Tibial nerve (tissue), 4 donors: ENCODE data around the gene ZNG1A. TPM values are rescaled to one million over a fixed set of nuclear protein-coding genes. Genes with fewer than 3 reads are reported as not detected.
"Not testable (repeated sequence)": the region's sequence is repeated elsewhere in the genome, so short reads cannot be mapped to it uniquely, and the experiment has no call there.

Experiments
- DNase-seq, 2 donors: peaks; one replicate each; pipeline ENCODE4 v3.0.0-alpha.2; 2019; ENCODE audit warnings: low spot score in 2 of 2
- H3K27ac ChIP-seq, 4 donors: fragments of 200-600 bp; sonication (generic) in 3 of 4; one replicate each; pipeline ENCODE4 v1.5.1; 2017 to 2019; ENCODE audit warnings: mild to moderate bottlenecking in 1 of 4
- H3K27me3 ChIP-seq, 2 donors: fragments of 200-600 bp; sonication (generic) in 1 of 2; one replicate each; pipeline versions ENCODE4 v1.5.1 to v1.6.0; 2017 to 2019
- H3K36me3 ChIP-seq, 3 donors: fragments of 200-600 bp; sonication (generic); one replicate each; pipeline ENCODE4 v1.5.1; 2018 to 2019
- H3K4me1 ChIP-seq, 4 donors: fragments of 200-600 bp; sonication (generic) in 3 of 4; one replicate each; pipeline ENCODE4 v1.5.1; 2017 to 2019
- H3K4me3 ChIP-seq, 4 donors: fragments of 200-600 bp; sonication (generic) in 3 of 4; one replicate each; pipeline ENCODE4 v1.5.1; 2017 to 2019; ENCODE audit warnings: mild to moderate bottlenecking in 1 of 4, moderate library complexity in 1 of 4
- H3K9me3 ChIP-seq, 4 donors: fragments of 200-600 bp; sonication (generic) in 3 of 4; one replicate each; pipeline ENCODE4 v1.5.1; 2017 to 2019
- EP300 ChIP-seq, 2 donors: sonication (generic); formaldehyde crosslinking; IDR thresholded peaks; one replicate each; pipeline ENCODE4 v1.6.1; 2017; ENCODE audit warnings: antibody characterized with exemption in 2 of 2, mild to moderate bottlenecking in 1 of 2
- POLR2A ChIP-seq, 2 donors: fragments of 450-650 bp; IDR thresholded peaks; one replicate each; pipeline ENCODE4 v1.6.1; 2017; ENCODE audit warnings: antibody characterized with exemption in 2 of 2, mild to moderate bottlenecking in 2 of 2, moderate library complexity in 2 of 2
- WGBS, 2 donors: methylation state at CpG; one replicate each; pipeline ENCODE4 v1.1.5; 2018; 5-methylcytosine and 5-hydroxymethylcytosine counted together
- total RNA-seq, 4 donors: library from RNA; depleted of rRNA; stranded (reverse); fragments of >200 nt; gene quantifications; one replicate each; pipeline ENCODE4 v1.1.0, GENCODE V29; 2016
- TF ChIP-seq, protein P1 (sequence below), 5 experiments: fragments of 200-600 bp in 3 of 5; fragments of 450-650 bp in 2 of 5; sonication (generic) in 3 of 5; IDR thresholded peaks; one replicate each; pipeline ENCODE4 v1.5.1; 2016 to 2019; ENCODE audit warnings: antibody characterized with exemption in 5 of 5, mild to moderate bottlenecking in 3 of 5, moderate library complexity in 2 of 5

The ZNG1A gene
- total RNA-seq: 10 to 100 TPM; 16.1 to 31.9 (median 24.0) TPM

DNA sequence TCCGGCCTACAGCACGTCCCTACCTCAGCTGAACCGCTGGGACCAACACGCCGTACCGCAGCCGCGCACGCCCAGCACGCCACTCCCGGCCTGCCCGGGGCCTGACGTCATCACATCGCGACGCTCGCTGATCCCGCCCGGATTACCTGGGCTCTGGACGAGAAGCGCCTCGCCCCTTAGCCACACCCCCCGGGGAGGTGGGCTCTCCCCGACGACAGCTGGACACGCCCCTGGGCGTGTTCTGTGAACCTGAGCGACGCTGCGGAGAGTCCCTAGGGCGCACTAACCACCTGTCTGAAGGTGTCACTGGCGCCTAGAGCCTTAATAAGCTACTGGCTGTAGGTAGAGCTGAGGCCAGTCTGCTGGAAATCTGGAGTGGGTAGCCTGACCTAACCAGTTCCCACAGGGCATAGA, at the start of gene ZNG1A:
TSS of gene ZNG1A (minus strand) at position 87 of the 414 bp plus-strand sequence. CDS start 87 bp downstream, outside the sequence.
- H3K27me3 ChIP-seq, H3K36me3 ChIP-seq, H3K9me3 ChIP-seq, H3K4me1 ChIP-seq: not testable (repeated sequence)
- Histone ChIP-seq H3K27ac (peak within 1 kb of the TSS in 3 of 4 donors; percentile 41 to 67 (median 67)), H3K4me3 (peak within 1 kb of the TSS in 3 of 4 donors; percentile 33 to 56 (median 50))
- 0% methylated on average over 5 of the region's 32 CpGs; no CpG with 5 or more reads in 1 of the 2 donors for WGBS, 2 donors
- DNase-seq: peak in 1 of 2 donors; percentile 30

DNA sequence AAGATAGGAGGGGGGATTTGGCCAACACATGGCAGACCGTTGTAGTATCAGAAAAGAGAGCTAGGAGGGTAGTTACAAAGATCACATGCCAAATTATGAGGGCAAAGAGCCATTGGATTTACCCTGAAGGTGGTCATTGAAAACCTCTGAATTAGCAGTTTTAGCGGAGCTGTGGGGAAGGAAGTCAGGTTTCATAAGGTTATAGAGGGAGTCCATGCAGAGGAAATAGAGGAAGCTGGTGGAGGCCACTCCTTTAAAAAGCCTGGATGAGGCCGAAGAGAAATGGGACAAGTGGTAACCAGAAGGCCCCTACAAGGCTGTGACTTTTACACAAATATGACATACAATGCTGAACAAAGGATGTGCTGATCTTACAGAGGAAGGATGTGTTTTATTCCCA, 49.0 kb upstream of the ZNG1A start:
- 62 to 74% methylated on average over 3 of the region's 3 CpGs for WGBS, 2 donors
- TF ChIP-seq EP300 (IDR thresholded peaks at IDR 0.05): no peak
- TF ChIP-seq POLR2A (IDR thresholded peaks at IDR 0.05): no peak
- TF ChIP-seq, protein P1, sequence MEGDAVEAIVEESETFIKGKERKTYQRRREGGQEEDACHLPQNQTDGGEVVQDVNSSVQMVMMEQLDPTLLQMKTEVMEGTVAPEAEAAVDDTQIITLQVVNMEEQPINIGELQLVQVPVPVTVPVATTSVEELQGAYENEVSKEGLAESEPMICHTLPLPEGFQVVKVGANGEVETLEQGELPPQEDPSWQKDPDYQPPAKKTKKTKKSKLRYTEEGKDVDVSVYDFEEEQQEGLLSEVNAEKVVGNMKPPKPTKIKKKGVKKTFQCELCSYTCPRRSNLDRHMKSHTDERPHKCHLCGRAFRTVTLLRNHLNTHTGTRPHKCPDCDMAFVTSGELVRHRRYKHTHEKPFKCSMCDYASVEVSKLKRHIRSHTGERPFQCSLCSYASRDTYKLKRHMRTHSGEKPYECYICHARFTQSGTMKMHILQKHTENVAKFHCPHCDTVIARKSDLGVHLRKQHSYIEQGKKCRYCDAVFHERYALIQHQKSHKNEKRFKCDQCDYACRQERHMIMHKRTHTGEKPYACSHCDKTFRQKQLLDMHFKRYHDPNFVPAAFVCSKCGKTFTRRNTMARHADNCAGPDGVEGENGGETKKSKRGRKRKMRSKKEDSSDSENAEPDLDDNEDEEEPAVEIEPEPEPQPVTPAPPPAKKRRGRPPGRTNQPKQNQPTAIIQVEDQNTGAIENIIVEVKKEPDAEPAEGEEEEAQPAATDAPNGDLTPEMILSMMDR (IDR thresholded peaks at IDR 0.05): no peak
- H3K4me1 ChIP-seq: peaks cover 0 to 5% (median 2%) of the 10 kb centered on the region in 4 donors
- H3K9me3 ChIP-seq: peaks cover 0 to 6% (median 0%) of the 10 kb centered on the region in 4 donors
- no peaks in the 10 kb centered on the region for H3K27me3 ChIP-seq
- no peak for DNase-seq
- H3K36me3 ChIP-seq: no peaks in the 10 kb centered on the region
- H3K4me3 ChIP-seq: no peak overlapping the region
- no peak overlapping the region for H3K27ac ChIP-seq

DNA sequence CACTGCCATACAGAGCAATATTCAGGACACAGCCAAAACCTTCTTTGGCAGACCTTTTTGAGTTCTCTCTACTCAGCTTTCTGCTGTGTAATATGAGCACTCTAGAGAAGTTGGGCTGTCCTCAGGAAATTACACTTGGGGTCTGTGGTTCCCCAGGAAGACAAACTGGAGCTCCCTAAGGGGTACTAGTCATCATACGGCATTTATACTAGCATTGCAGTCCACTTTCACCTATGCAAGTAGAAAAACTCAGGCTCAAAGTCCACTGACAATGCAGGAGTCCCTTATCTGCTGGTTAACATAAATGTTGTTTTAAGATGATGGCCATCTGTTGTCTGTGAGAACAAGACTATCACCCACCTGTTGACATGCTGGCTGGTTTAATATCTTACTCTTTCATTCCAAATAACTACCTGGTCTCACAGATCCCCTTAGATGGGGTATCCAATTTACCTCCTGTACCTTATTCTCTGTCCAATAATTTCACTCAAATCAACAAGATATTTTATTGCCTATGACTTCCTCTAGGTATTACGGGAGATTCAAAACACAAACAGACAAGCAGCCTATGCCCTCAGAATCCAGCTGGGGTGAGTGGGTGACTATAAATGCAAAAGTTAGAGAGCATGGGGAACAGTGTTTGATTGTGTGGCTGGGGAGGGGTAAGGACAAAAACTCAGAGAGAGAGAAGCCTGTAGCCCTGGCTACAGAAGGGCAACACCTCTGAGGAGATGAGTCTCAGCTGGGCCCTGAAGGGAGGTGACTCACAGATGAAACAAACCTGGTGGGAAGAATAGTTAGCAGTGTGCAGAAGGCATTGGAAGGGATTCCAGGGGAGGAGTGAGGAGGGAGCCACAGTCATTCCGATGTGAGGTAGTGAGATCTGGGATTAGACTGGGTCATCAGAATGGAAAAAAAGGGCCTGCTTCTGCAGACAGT, 46.0 kb upstream of the ZNG1A start:
- Histone ChIP-seq H3K4me3 (no peak overlapping the region), H3K4me1 (peaks cover 0 to 14% (median 2%) of the 10 kb centered on the region in 4 donors), H3K27ac (no peak overlapping the region), H3K36me3 (no peaks in the 10 kb centered on the region), H3K9me3 (peaks cover 0 to 6% (median 0%) of the 10 kb centered on the region in 4 donors), H3K27me3 (no peaks in the 10 kb centered on the region)
- DNase-seq: no peak
- TF ChIP-seq, protein P1 (IDR thresholded peaks at IDR 0.05): no peak
- no peak for TF ChIP-seq EP300 (IDR thresholded peaks at IDR 0.05)
- no peak for TF ChIP-seq POLR2A (IDR thresholded peaks at IDR 0.05)
- WGBS, 2 donors: 51 to 64% methylated on average over 3 of the region's 3 CpGs

DNA sequence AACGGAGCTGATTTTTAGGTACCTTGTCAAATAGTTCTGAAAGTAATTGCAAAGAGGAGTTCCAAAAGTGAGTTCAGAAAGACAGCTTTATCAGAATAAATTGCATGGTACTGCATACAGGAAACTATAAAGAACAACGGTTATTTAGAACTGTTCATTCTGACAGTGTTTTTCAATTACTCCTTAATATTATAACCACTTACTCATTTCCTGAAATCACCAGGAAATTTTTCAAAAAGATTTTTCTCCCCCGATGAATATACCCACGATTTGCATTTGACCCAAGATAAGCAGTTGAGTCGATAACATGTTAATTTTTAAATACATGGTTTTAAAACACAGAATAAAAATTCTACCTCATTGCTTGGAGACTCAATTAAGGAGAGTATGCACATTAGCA, 45.2 kb upstream of the ZNG1A start:
- TF ChIP-seq, protein P1 (IDR thresholded peaks at IDR 0.05): no peak
- TF ChIP-seq POLR2A (IDR thresholded peaks at IDR 0.05) (no peak), EP300 (IDR thresholded peaks at IDR 0.05) (no peak)
- H3K27me3 ChIP-seq: no peaks in the 10 kb centered on the region
- no peak for DNase-seq
- no peaks in the 10 kb centered on the region for H3K36me3 ChIP-seq
- peaks cover 0 to 14% (median 2%) of the 10 kb centered on the region in 4 donors for H3K4me1 ChIP-seq
- no peak overlapping the region for H3K27ac ChIP-seq
- no peak overlapping the region for H3K4me3 ChIP-seq
- H3K9me3 ChIP-seq: peaks cover 0 to 5% (median 0%) of the 10 kb centered on the region in 4 donors
- 67 to 73% methylated on average over 5 of the region's 5 CpGs for whole genome bisulfite sequencing, 2 donors

DNA sequence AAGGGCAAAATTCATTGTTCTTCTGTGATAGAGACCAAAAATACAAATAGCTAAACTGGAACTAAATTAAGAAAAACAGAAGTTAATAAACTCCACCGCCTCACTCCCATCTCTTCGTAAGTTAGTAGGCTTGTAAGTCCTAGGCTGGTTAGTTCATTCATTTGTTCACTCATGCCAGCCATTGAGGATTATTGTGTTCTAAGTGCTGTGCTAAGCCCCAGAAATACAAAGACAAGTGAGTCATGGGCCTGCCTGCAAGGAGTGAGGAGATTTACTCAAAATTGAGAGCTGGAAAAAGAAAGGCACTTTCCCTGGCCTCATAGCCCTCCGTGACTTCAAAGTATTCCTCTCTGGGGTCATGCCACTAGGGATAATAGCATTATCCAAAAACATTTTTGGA, 44.3 kb upstream of the ZNG1A start:
- Histone ChIP-seq H3K4me1 (peaks cover 0 to 14% (median 2%) of the 10 kb centered on the region in 4 donors), H3K27me3 (no peaks in the 10 kb centered on the region), H3K4me3 (no peak overlapping the region), H3K9me3 (no peaks in the 10 kb centered on the region), H3K27ac (peak overlapping the region in 2 of 4 donors; percentile 5 to 10), H3K36me3 (no peaks in the 10 kb centered on the region)
- 62 to 64% methylated on average over 3 of the region's 3 CpGs for WGBS, 2 donors
- TF ChIP-seq EP300 (IDR thresholded peaks at IDR 0.05): no peak
- no peak for TF ChIP-seq POLR2A (IDR thresholded peaks at IDR 0.05)
- TF ChIP-seq, protein P1 (IDR thresholded peaks at IDR 0.05): no peak
- DNase-seq: no peak
